GM21529 (cell line): Measurements from ENCODE around the gene GAREM1.

Source experiments
- ATAC-seq: cut with Tn5 transposase; IDR thresholded peaks from one replicate; pipeline ENCODE4 v1.9.1; 2021; ENCODE audit not compliant: unreplicated experiment

GAREM1 gene

DNA sequence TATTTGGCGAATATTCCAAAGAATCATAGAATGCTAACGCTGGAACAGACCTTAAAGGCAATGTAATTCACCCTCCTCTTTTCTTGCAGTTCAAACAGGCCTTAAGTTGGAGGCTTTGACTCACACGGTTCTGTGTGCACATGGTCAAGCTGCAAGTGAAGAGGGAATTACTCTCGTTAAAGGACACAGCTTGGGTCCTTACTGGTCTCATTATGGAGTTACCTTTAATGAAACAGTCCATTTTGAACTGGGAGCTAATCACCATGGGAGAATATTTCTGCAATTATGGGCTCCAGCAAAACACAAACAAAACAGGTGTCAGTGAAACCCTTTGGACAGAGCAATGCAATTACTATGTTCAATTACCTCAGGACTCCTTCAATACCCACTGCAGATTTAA is 135.5 kb downstream of the GAREM1 start:
- ATAC-seq, result no peak

DNA sequence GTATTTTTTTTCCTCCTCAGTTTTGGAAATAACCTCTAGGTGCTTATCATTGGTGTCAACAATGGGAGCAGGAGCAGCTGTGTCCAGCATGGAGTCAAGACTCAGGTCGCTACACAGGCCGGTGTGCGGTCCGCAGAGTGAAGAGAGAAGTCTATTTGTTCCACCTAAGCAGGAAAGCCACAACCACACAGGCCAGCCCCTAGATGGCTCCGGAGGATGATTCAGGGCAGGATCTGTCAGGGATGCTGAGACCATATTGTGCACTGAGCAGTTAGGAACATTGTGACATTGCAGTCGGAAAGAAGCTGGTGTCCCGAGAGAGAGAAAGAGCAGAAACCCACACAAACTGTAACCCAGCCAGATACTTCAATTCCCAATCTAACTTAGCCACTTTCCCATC is 136.9 kb downstream of the GAREM1 start:
- ATAC-seq, result no peak

DNA sequence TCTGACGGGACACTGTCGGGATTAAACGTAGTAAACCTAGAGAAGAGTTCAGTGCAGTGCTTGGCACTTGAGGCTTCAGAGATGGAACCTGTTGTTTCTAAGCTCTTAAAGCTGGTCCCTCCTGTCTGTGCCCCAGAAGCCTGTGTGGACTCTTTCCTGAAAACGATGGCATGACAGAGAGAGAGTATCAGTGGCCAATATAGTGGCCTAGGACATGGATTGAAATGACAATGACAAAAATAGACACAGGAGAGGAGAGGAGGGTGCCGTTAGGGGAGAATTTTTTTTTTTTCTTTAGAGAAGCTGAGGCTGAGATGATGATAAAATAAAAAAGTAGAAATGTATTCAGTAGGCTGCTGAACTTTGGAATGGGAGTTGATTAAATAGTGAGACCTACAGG is 138.0 kb downstream of the GAREM1 start:
- no peak for ATAC-seq

DNA sequence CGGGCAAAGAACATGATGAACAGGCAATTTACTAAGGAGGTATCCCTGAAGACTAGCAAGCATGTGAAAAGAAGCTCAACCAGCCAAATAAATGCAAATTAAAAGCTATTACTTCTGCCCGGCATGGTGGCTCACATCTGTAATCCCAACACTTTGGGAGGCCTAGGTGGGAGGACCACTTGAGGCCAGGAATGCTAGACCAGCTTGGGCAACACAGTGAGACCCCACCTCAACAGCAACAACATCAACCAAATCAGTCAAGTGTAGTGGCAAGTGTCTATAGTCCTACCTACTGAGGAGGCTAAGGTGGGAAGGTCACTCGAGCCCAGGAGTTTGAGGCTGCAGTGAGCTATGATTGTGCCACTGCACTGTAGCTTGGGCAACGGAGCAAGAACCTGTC is 141.7 kb downstream of the GAREM1 start:
- no peak for ATAC-seq

DNA sequence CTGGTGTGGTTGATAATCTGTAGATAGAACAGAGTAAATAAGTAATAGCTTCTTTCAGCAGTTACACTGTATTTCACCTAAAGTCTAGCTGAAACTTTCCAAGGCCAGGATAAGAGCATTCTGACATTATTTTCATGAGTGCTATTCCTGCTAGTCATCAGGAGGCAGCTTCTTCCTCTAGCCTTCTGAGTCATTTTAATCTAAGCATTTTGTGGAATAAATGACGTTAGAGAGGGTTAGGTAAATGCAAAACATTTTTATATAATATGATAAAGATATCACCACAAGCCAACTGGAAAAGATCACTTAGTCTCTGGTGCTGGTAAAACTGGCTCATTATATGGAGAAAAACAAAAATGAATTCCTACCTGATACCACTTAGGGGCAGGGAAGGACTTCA is 142.3 kb downstream of the GAREM1 start:
- ATAC-seq, result no peak

DNA sequence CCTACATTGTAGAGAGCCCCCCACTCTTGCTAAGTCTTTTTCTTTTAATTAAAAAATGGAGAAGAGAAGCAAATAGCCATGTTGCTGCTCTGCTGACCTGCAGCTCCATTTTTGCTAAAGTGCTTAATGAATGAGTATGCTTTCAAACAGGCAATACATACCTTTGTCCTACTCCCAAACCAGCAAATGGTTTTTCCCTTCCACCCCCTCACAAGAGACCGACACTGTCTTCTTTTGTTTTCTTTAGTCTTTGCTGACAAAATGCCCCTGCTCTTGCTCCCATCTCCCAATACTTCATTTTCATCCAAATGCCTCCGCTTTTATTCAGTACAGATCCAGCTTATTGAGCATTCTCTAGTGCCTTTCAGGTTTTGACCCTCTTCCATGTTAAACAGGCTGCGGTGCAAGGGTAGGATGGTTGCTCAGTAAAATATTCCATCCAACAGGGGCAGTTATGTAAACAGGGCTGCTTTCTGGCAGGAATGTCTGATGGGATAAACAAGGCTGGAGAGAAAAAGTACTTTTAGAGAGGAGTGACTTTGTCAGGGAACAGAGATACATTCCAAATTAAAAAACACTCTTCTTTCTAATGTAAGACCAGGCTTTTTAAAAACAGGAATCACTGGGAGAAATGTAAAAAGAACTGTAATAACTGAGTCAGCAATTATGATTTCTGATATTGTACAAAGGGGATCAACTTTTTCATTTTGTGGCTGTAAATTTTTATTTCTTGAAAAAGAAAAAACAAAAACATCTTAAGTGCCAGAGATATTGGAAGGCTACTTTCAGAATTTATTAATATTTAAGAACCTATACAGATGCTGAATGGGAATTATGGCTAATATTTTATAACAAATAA is 144.0 kb downstream of the GAREM1 start:
- ATAC-seq, result no peak

DNA sequence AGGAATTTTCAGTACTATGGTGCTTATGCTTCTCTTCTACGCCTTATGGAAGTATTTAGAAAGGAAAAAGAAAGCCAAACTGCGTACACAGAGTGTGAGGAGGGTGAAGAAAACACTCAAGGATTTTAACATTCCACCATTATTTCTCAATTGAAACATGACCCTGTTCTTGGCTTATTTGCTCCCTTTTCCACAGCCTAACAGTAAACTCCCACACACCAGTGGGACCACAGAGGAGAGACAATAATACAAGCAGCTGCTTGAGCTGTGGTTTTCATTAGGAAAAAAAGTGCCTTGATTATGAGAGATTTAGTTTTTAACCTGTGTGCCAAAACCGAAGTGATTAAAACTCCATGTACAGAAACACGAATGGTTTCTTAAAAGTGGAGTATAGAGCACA is 146.5 kb downstream of the GAREM1 start:
- no peak for ATAC-seq

DNA sequence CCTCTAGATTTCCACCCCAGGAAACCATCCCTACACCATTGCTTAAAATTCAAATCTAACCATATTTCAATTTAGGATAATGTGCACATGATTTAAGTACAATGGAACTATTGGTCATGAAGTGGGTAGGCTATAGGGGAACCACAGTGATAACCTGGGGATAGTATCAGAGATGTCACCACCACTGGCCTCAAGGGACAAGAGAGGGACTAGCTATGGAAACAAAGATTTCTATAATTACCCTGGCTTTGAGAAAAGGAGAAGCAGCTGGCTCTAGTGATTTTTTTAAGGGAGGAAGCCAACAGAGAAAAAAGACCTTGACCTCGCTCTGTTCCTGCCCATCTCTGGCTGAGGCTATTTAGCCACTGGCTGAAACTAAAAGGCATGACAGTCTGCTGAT is 148.9 kb downstream of the GAREM1 start:
- no peak for ATAC-seq

DNA sequence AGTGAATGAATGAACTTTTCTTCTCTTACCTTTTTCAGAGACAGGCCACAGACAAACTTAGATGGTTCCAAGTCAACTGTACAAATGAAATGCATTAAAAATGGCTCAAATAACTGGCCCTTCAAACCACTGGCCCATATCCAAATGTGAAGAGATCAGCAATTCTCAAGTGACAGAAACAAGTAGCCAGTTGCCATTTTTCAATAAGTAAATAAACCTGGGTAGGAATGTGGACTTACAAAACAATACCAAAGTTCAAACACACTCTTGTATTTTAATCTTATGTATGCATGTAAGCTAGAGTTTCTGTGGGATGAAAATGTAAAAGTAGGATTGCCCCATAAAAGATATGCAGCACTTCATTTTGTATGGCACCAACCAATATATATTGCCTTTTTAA is 151.6 kb downstream of the GAREM1 start:
- no peak for ATAC-seq

DNA sequence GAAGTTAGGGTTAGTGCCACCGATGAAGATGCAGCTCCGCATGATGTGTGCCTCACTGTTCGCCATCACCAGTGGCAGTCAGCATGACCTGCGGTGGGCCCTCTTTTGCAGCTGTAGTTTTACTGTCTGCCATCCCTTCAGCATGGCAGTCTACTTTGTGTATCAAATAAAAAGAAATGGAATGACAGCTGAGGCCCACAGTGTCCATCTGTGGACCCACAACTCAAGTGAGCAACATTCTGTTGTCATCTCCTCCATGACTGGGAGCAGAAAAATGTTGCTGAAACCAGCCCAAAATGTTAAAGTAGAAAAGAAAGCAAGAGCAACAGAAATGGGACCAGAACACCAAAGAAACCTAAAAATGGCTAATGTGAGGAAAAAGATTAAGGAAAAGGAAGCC is 152.1 kb downstream of the GAREM1 start:
- ATAC-seq, result no peak

DNA sequence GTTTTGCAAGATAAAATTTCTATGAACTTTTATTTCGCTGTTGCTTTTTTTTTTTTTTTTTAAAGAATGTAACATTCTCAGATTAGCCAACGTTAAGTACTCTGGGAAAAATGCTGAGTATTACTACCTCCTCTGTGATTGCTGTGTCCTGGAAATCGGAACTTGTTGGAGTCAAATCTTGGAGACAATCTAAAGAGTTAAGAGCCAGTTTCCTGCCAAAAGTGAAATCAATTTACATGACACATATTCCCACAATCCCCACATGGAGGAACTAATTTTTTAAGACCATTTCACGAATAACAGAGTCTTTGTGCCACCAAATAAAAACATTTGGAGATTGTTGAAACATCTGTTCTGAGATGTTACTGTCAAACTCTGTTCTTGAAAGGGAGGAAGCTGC is 153.0 kb downstream of the GAREM1 start:
- ATAC-seq, result no peak

DNA sequence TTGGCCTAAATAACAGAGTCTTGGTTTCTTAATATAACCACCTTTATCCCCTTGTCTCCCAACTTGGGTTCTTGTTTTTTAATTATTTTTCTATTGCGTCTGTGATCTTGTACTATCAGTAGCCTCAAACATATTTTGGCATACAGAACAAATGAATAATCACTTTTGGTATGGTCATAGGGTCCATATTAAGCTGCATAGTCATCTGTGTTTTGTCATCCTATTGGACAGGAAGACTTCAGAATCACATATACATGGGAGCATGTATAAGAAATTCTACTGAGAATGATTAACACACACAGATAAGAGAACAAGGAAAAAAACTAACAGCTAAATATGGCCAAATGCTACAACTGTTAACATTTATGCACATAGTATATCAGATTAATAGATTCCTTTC is 154.8 kb downstream of the GAREM1 start:
- no peak for ATAC-seq

DNA sequence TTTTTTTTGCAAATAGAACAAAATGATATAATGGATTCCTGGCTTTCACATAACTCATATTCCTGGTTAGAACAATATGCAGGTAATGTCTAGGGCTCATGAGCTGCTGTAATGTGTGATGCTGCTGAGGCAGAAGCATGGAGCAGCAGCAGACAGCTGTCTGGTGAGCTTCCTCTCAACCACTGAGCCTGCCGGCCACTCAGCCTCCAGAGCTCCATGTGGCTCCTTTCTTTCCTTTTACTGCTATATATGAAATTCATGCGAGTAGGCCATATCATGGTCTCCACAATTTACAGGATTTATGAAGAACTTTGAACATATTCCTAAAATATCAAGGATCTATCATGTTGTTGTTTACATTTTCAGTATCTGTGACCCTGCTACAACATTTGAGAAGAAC is 159.9 kb downstream of the GAREM1 start:
- ATAC-seq, result no peak

DNA sequence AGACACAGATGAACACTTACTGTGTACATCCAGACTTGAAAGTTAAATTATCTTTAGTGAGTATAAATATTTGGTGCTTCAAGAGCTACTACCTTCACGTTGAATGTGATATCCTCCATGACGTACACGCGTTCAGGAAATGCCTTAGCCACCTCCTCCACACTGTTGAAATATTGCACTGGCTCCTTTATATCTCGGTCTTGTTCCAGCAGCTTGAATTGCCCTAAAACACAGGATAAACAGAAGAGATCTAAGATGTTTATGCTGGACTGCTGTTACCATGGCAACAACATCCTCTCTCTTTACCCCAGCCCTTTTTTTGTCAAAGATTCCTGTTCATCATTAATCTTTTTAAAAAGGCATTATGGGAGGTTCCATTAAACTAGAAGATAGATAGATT is 160.6 kb downstream of the GAREM1 start:
- ATAC-seq, result no peak

DNA sequence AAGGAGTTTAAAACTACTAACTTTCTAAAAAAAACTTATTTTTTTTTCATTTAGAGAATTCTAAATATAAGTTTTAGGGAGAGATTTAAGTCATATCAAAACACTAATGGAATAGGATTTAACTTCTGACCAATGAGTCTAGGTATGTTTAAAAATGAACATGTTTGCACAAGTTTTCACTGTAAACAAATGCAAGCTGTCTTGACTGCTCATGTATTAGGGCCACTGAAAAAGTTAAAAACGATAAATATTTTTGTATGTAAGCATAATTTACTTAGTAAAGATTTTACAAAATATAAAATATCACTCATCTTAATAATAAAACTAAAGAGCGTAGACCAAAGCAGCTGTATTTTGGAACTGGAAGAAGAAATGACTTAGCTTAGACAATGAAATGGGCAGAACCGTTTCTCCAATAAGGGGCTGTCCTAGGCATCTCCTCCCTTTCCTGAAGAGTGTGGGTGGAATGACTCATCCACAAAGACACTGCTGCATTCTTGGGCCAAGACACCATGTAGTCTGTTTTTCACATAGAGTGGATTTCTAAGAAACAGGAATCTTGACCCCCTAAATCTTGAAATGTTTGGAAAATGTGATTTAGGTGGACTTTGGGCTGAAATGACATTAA is 162.1 kb downstream of the GAREM1 start:
- no peak for ATAC-seq

DNA sequence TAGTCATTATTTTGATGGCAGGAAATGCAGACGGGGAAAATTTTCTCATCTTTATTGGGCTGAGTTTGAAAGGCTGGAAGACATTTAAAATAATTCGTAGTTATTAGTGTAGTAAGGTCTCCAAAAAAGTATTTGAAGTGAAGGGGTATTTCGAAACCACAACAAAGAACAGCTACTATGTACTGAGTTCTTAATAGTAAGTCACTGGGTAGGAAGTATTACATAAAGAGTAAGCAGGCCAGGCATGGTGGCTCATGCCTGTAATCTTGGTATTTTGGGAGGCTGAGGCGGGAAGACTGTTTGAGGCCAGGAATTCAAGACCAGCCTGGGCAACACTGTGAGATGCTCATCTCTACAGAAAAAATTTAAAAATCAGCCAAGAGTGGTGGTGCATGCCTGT is 167.3 kb downstream of the GAREM1 start:
- no peak for ATAC-seq

DNA sequence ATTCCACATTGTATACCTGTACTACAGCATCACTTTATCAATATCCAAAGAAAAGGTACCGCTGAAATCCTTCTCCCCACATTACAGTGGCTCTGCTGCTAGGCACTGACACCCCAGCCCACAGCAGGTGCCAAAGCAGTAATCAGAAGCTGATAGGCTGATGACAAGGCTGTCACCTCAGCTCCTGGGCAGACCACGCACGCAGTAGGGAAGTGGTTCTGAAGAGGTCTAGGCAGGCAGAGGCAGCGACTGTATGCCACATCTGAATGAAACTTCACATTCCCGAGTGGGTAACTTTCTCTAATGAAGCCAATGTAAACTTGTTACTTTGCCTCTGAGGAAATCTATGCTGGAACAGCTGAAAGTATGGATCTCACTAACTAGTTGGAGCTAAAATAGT is 167.9 kb downstream of the GAREM1 start:
- no peak for ATAC-seq

DNA sequence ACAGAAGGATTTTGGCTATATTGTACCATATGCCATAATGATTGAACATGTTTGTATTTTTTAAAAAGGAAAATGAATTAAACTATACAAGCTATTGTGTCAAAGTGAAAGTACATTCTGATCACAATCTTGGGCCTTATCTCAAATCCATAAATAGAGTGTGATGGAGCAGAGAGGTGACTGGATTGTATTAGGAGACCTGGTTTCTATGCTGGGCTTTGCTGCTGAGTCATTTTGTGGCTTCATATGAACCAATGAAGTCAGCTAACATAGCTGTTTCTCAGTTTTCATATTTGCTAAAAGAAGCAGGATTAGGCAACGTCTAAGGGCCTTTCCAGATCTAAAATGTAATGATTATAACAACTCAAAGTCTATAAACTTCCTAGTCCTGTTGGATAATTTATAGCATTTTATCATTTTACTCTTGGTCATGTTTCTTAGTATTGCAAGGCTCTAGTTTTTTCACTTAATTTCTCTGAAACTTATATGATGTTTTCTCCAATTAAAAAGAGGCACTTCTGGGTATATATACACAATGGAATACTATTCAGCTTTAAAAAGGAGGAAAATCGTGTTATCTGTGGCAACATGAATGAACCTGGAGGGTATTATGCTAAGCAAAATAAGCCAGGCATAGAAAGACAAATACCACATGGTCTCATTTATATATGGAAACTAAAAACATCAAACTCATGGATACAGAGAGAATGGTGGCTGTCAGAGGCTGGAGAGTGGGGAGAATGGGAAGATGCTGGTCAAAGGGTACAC is 168.5 kb downstream of the GAREM1 start:
- peak; percentile 84 for ATAC-seq

DNA sequence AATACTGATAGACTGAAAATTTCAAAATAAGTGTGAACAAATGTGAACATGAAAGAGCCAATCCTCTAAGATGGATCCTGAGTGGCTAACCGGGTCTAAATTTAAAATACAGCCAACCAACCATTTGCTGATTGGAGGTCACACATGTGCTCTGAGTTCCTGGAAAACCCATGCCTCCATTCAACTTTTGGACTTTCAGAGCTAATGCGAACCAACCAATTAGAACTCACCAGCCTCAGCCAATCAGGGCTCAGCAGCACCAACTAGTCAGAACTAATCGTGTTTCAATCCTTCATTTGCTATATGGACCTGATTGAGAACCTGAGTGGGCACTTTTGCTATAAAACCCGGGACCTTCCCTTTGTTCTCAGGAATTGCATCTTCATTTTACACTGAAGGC is 169.3 kb downstream of the GAREM1 start:
- no peak for ATAC-seq

DNA sequence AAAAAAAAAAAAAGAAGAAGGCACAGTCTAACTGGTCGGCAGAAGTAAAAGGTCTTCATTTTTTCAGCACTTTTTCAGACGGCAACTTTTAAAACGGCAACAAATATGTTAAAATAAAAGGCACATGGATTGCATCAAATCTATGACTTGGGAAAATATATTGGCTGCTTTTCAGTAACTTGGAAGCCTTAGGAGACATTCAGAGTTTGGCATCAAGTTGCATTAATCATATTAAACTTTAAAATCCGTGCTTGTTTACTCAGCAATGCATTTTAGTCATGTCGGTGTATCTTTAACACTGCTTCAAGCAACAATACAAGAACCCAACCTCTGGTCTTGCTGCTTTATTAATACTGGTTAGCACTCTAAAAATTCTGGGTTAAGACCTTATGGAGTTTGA is 169.8 kb downstream of the GAREM1 start:
- ATAC-seq, result no peak

DNA sequence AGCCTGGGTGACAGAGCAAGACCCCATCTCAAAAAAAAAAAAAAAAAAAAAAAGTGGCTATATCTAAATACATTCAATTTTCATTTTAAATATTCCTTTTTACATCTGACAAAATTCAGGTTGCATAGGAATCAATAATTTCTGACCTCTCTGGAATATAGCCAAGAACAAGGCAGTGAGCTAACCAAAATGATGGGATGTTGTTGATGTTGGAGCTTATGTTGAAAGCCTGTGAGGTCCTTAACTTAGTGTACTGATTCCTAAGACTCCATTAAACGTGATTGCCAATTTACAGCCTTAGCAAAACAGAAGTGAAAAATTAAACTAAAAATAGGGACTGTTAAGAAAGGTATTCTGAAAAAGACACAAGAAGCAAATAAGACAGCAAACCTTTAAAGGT is 171.2 kb downstream of the GAREM1 start:
- no peak for ATAC-seq

DNA sequence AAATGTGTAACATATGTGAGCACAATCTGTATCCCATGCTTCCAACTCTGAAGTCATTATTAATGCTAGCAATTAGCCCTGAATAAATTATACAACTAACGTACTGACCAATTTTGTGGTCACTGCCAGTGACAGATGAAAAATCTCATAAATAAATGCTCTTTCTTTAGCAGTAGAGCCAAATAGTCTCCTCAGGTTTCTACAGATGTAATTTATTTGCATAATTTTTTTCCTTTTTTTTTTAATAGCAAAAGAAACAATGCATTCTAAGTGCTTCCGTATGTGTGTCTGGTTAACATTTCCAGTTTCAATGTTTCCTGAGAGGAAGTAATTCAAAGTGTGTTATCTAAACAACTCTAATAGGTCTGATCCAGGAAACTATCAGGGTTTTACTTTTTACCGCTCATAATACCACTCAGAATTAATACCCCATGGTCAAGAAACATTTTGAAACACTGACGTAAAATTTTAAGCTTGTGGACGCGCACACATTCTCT is 172.5 kb downstream of the GAREM1 start:
- ATAC-seq, result no peak
